DND-41 (cell line): ENCODE measurements around the gene CDHR2.

ENCODE experiments used
- ATAC-seq: fragments of 200-7000 bp; cut with Tn5 transposase; 3 replicates; pipeline ENCODE4 v1.9.1; 2021; ENCODE audit warnings: low read depth; ENCODE audit not compliant: insufficient read depth
- DNase-seq: peaks from one replicate; pipeline ENCODE4 v3.0.0-alpha.2; 2020
- H2AFZ ChIP-seq: 2 replicates; pipeline ENCODE4 v1.6.0; 2012; ENCODE audit warnings: low read depth, low read length
- H3K27ac ChIP-seq: 2 replicates; pipeline ENCODE4 v1.5.1; 2012; ENCODE audit warnings: low read length, inconsistent platforms
- H3K27me3 ChIP-seq: fragments of 200-600 bp; sonication (generic); 2 replicates; pipeline ENCODE4 v1.6.0; 2012; ENCODE audit warnings: low read length, mild to moderate bottlenecking, inconsistent platforms; ENCODE audit not compliant: insufficient read depth, poor library complexity
- H3K36me3 ChIP-seq: 2 replicates; pipeline ENCODE4 v1.5.1; 2012; ENCODE audit warnings: low read length, inconsistent platforms; ENCODE audit not compliant: insufficient read depth
- H3K4me1 ChIP-seq: 2 replicates; pipeline ENCODE4 v1.5.1; 2012; ENCODE audit warnings: mild to moderate bottlenecking, low read length; ENCODE audit not compliant: insufficient read depth
- H3K4me2 ChIP-seq: 2 replicates; pipeline ENCODE4 v1.6.0; 2012; ENCODE audit warnings: mild to moderate bottlenecking, moderate library complexity, low read length, inconsistent platforms; ENCODE audit not compliant: insufficient read depth
- H3K4me3 ChIP-seq, 2 experiments: fragments of 200-600 bp in 1 of 2; shearing (Covaris generic) in 1 of 2; 2 replicates each; pipeline ENCODE4 v1.5.1; 2012 to 2016; ENCODE audit warnings: inconsistent platforms in 2 of 2, low read length in 2 of 2, mild to moderate bottlenecking in 2 of 2, low read depth in 1 of 2, moderate library complexity in 1 of 2
- H3K79me2 ChIP-seq: 2 replicates; pipeline ENCODE4 v1.6.0; 2012; ENCODE audit warnings: low read length, inconsistent platforms; ENCODE audit not compliant: insufficient read depth
- H3K9ac ChIP-seq: 2 replicates; pipeline ENCODE4 v1.6.0; 2012; ENCODE audit warnings: low read depth, mild to moderate bottlenecking, inconsistent platforms, low read length, moderate library complexity
- H3K9me3 ChIP-seq: 2 replicates; pipeline ENCODE4 v1.5.1; 2012; ENCODE audit warnings: low read length, moderate library complexity, mild to moderate bottlenecking, inconsistent platforms; ENCODE audit not compliant: insufficient read depth, severe bottlenecking
- H4K20me1 ChIP-seq: 2 replicates; pipeline ENCODE4 v1.6.0; 2012; ENCODE audit warnings: low read length; ENCODE audit not compliant: insufficient read depth
- EZH2 ChIP-seq: IDR thresholded peaks from 3 replicates; pipeline ENCODE4 v1.6.1; 2012; ENCODE audit warnings: borderline replicate concordance, low read depth, mild to moderate bottlenecking, moderate library complexity, low read length, inconsistent platforms; ENCODE audit not compliant: severe bottlenecking
- TF ChIP-seq, protein P1 (sequence below): IDR thresholded peaks from 2 replicates; pipeline ENCODE4 v1.5.1; 2012; ENCODE audit warnings: borderline replicate concordance, low read length, moderate library complexity, mild to moderate bottlenecking; ENCODE audit not compliant: poor library complexity, severe bottlenecking; ENCODE audit errors: extremely low read depth

Gene CDHR2

DNA sequence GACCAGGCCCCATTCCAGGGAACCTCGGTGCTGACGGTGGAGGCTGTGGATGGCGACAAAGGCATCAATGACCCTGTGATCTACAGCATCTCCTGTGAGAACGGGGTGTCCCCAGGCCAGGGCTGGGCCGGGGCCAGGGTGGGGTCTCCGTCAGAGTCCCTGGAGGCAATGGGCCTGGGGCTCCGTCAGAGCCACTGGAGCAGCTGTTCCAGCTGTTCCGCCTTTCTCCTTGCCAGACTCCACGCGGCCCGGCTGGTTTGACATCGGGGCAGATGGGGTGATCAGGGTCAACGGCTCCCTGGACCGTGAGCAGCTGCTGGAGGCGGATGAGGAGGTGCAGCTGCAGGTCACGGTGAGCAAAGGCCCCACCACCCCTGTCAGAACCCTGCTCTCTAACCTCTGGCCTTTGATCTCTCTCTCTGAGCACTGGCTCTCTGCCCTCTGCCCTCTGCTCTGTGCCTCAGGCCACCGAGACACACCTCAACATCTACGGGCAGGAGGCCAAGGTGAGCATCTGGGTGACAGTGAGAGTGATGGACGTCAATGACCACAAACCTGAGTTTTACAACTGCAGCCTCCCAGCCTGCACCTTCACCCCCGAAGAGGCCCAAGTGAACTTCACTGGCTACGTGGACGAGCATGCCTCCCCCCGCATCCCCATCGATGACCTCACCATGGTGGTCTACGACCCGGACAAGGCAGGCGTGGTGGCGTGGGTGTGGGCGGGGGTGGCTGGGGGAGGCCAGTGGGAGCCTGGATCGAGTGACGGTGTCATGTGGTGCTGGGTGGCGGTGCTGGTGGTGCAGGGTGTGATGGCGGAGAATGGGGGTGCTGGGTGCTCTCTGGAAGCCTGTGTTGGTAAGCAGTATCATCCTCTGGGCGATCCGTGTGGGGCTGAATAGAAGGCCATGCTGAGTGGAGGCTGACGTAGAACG, 26.6 kb downstream of the CDHR2 start:
- DNase-seq (no peak), ATAC-seq (no peak)
- H3K27ac ChIP-seq: no peak overlapping the region
- H4K20me1 ChIP-seq: no peaks in the 10 kb centered on the region
- no peak overlapping the region for H2AFZ ChIP-seq
- no peak overlapping the region for H3K9ac ChIP-seq
- H3K27me3 ChIP-seq: no peaks in the 10 kb centered on the region
- H3K36me3 ChIP-seq: no peaks in the 10 kb centered on the region
- H3K79me2 ChIP-seq: no peaks in the 10 kb centered on the region
- H3K4me1 ChIP-seq: no peaks in the 10 kb centered on the region
- H3K9me3 ChIP-seq: no peaks in the 10 kb centered on the region
- no peak overlapping the region for H3K4me2 ChIP-seq
- TF ChIP-seq, protein P1, sequence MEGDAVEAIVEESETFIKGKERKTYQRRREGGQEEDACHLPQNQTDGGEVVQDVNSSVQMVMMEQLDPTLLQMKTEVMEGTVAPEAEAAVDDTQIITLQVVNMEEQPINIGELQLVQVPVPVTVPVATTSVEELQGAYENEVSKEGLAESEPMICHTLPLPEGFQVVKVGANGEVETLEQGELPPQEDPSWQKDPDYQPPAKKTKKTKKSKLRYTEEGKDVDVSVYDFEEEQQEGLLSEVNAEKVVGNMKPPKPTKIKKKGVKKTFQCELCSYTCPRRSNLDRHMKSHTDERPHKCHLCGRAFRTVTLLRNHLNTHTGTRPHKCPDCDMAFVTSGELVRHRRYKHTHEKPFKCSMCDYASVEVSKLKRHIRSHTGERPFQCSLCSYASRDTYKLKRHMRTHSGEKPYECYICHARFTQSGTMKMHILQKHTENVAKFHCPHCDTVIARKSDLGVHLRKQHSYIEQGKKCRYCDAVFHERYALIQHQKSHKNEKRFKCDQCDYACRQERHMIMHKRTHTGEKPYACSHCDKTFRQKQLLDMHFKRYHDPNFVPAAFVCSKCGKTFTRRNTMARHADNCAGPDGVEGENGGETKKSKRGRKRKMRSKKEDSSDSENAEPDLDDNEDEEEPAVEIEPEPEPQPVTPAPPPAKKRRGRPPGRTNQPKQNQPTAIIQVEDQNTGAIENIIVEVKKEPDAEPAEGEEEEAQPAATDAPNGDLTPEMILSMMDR: no peak
- TF ChIP-seq EZH2: no peak
- no peak overlapping the region for H3K4me3 ChIP-seq

DNA sequence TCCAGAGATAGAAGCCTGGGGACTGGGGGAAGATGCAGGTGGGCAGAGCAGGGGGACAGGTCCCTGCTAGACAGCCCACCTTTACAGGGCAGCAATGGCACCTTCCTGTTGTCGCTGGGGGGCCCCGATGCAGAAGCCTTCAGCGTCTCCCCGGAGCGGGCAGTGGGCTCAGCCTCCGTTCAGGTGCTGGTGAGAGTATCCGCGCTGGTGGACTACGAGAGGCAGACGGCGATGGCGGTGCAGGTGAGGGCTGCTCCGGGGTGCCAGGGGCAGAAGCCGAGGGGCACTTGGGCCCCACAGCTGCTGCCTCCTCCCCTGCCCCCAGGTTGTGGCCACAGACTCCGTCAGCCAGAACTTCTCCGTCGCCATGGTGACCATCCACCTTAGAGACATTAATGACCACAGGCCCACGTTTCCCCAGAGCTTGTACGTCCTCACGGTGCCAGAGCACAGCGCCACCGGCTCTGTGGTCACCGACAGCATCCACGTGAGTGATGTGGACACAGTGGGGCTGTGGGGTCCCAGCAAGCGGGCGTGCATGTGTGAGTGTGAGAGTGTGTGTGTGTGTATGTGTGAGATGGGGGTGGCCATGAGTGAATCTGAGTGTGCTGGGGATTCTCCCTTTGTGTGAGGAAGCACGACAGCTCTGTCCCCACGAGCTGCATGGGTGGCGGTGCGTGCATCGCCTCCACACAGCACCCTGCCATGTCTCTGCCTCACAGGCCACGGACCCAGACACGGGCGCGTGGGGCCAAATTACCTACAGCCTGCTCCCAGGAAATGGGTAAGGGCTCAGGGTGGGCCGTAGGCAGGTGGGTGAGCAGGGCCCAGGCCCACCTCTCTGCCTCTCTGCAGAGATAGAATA, 28.4 kb downstream of the CDHR2 start:
- Histone ChIP-seq H3K4me1 (no peaks in the 10 kb centered on the region), H3K27ac (no peak overlapping the region), H3K4me2 (no peak overlapping the region), H3K9ac (no peak overlapping the region), H2AFZ (no peak overlapping the region), H3K79me2 (no peaks in the 10 kb centered on the region), H4K20me1 (no peaks in the 10 kb centered on the region), H3K27me3 (no peaks in the 10 kb centered on the region), H3K9me3 (no peaks in the 10 kb centered on the region), H3K4me3 (no peak overlapping the region), H3K36me3 (no peaks in the 10 kb centered on the region)
- ATAC-seq: no peak
- DNase-seq: no peak
- TF ChIP-seq, protein P1: no peak
- no peak for TF ChIP-seq EZH2

DNA sequence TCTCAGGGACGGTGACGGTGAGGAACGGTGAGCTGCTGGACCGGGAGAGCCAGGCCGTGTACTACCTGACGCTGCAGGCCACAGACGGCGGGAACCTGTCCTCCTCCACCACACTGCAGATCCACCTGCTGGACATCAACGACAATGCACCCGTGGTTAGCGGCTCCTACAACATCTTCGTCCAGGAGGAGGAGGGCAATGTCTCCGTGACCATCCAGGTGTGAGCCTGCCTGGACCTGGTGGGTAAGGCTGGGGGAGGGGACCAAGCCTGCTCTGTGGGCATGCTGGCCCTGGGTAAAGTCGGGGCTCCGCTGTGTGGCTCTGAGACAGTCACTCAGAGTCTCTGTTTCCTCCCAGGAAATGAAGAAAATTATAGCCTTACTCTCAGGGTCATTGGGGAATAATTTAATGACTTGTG, 29.3 kb downstream of the CDHR2 start:
- Histone ChIP-seq H3K9ac (no peak overlapping the region), H3K9me3 (no peaks in the 10 kb centered on the region), H3K4me2 (no peak overlapping the region), H3K79me2 (no peaks in the 10 kb centered on the region), H4K20me1 (no peaks in the 10 kb centered on the region), H3K27me3 (no peaks in the 10 kb centered on the region), H3K4me1 (no peaks in the 10 kb centered on the region), H3K36me3 (no peaks in the 10 kb centered on the region), H3K4me3 (no peak overlapping the region), H3K27ac (no peak overlapping the region), H2AFZ (no peak overlapping the region)
- ATAC-seq (no peak), DNase-seq (peak; percentile 16)
- TF ChIP-seq, protein P1: peak; percentile 49
- TF ChIP-seq EZH2: no peak
